Measurements from ENCODE around the gene KIRREL3. TPM values are rescaled to one million over a fixed set of nuclear protein-coding genes. Genes with fewer than 3 reads are reported as not detected.

KIRREL3 gene
- total and polyA plus RNA-seq, 9 of the 15 experiments (the other 6 are each of a cell fraction or from before 2014, with no cell fraction given) = 0.04 to 0.10 TPM; not detected in 7

DNA sequence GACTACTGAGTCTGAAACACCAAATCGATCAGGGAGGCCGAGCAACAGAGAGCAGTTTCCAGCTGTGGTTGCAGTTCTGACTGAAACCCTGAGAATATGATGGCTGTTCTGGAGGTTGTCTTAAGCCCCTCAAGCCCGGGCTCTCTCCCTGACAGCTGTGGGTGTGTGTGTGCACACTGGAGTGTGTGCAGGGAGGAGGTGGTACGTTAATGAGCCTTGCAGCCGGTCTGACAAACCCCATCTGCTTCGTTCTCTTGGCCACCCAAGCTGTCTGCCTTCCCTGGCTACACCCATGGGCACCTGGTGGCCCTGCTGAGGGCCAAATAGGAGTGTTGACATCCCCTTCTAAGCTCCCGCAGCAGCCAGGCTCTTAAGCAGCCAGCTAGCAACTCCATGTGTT, 189.8 kb downstream of the KIRREL3 start:
- in situ Hi-C loops (cut with MboI) = no loop called here
- BruUV-seq (replicated peaks) = no TSS peak
- no peak overlapping the region for H3K27ac ChIP-seq (ENCODE audit: extremely low read depth, low read depth, low read length)
- no peaks in the 10 kb centered on the region for H3K9me3 ChIP-seq (replicated peaks; ENCODE audit: control insufficient read depth, insufficient read depth, low read depth, low read length)
- FAIRE-seq = no peak
- ATAC-seq = no peak
- ChIA-PET CTCF (ENCODE audit: low intra/inter-chr PET ratio) (no interaction called here), POLR2A (interaction anchor here (0.7 kb wide), 1 partner anchor 24 kb away, joined by 3 read pairs; no protein-coding TSS in a partner anchor)
- intact Hi-C loops (cut with micrococcal nuclease) = no loop called here
- H3K4me2 ChIP-seq (ENCODE audit: insufficient read depth, low read length) = no peak overlapping the region
- no peak for DNase-seq (ENCODE audit: extremely low read depth in 1 of 4, low spot score in 3 of 4)
- H4K20me1 ChIP-seq (replicated peaks; ENCODE audit: control insufficient read depth, insufficient read depth, low read length) = no peaks in the 10 kb centered on the region; the same call in 1 of the 2 replicates
- H3K4me3 ChIP-seq = no peak overlapping the region
- no peaks in the 10 kb centered on the region for H3K4me1 ChIP-seq (replicated peaks in 1 of 2; ENCODE audit: control insufficient read depth in 2 of 2, insufficient read depth in 2 of 2, low read length in 2 of 2)
- no peaks in the 10 kb centered on the region for H3K79me2 ChIP-seq (ENCODE audit: control insufficient read depth, insufficient read depth, low read length)
- WGBS (ENCODE audit: insufficient coverage, low coverage, missing lambda C conversion rate) = 0% methylated on average over 7 of the region's 7 CpGs
- H3K9ac ChIP-seq (ENCODE audit: insufficient read depth in 1 of 2, low read depth in 2 of 2, low read length in 2 of 2) = no peak overlapping the region
- H3K27me3 ChIP-seq (ENCODE audit: control insufficient read depth in 2 of 2, insufficient read depth in 2 of 2, low read length in 2 of 2) = no peaks in the 10 kb centered on the region
- TF ChIP-seq ZKSCAN3 (CRISPR knock-in tag; IDR thresholded peaks at IDR 0.05) = no peak
- no peak for TF ChIP-seq ZNF699 (CRISPR knock-in tag; IDR thresholded peaks at IDR 0.05; ENCODE audit: insufficient replicate concordance)
- H2AFZ ChIP-seq (ENCODE audit: low read depth, low read length) = no peak overlapping the region
- no peaks in the 10 kb centered on the region for H3K36me3 ChIP-seq (ENCODE audit: control insufficient read depth, insufficient read depth, low read length)
- no peaks in the 10 kb centered on the region for H3K9me1 ChIP-seq (ENCODE audit: control insufficient read depth, insufficient read depth, low read length)

DNA sequence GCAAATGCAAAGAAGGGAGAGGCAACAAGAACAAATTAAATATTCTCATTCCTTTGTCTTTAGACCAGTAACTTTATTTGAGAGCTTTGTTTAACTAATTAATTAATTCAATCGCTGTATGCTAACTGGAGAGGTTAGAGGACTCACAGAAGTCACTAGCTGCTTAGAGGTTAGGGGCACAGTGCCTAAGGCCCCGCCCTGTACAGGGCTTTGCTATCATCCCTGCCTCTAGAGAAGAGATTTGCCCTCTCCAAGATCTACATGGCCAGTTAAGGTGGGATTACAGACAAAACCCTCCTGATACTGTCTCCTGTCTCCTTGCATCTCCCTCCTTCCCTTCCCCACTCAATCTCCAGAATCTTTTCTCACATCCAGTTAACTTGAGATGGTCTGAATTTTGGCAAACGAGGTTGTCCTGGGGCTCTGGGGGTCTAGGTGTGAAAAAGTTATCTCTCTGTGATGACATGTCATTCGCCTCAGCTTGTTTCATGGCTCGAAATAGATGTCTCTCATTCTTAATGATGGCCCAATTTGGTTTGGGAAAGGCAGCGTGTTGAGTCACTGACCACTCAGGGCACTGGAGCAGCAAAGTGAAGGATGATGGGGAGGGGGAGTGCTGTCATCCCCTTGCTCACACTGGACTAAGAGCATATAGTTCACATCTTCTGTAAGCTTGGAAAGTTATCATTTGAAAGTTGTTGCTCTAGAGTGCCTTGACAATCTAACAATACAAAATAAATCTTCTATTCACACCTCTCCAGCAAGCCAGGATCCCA, 190.9 kb downstream of the KIRREL3 start:
- CTCF ChIA-PET (ENCODE audit: low intra/inter-chr PET ratio) = no interaction called here
- FAIRE-seq (no peak), DNase-seq (ENCODE audit: extremely low read depth in 1 of 4, low spot score in 3 of 4) (no peak), ATAC-seq (no peak)
- H3K79me2 ChIP-seq (ENCODE audit: control insufficient read depth, insufficient read depth, low read length) = no peaks in the 10 kb centered on the region
- POLR2A ChIA-PET = no interaction called here
- H4K20me1 ChIP-seq (replicated peaks; ENCODE audit: control insufficient read depth, insufficient read depth, low read length) = no peaks in the 10 kb centered on the region; the same call in 1 of the 2 replicates
- H3K36me3 ChIP-seq (ENCODE audit: control insufficient read depth, insufficient read depth, low read length) = no peaks in the 10 kb centered on the region
- H3K9me1 ChIP-seq (ENCODE audit: control insufficient read depth, insufficient read depth, low read length) = no peaks in the 10 kb centered on the region
- H3K4me2 ChIP-seq (ENCODE audit: insufficient read depth, low read length) = no peak overlapping the region
- no peaks in the 10 kb centered on the region for H3K9me3 ChIP-seq (replicated peaks; ENCODE audit: control insufficient read depth, insufficient read depth, low read depth, low read length)
- no peaks in the 10 kb centered on the region for H3K27me3 ChIP-seq (ENCODE audit: control insufficient read depth in 2 of 2, insufficient read depth in 2 of 2, low read length in 2 of 2)
- no peak overlapping the region for H3K27ac ChIP-seq (ENCODE audit: extremely low read depth, low read depth, low read length)
- in situ Hi-C loops (cut with MboI) = no loop called here
- WGBS (ENCODE audit: insufficient coverage, low coverage, missing lambda C conversion rate) = 2% methylated on average over 6 of the region's 6 CpGs
- no peak overlapping the region for H2AFZ ChIP-seq (ENCODE audit: low read depth, low read length)
- H3K9ac ChIP-seq (ENCODE audit: insufficient read depth in 1 of 2, low read depth in 2 of 2, low read length in 2 of 2) = no peak overlapping the region
- H3K4me1 ChIP-seq (replicated peaks in 1 of 2; ENCODE audit: control insufficient read depth in 2 of 2, insufficient read depth in 2 of 2, low read length in 2 of 2) = no peaks in the 10 kb centered on the region
- no peak overlapping the region for H3K4me3 ChIP-seq
- intact Hi-C loops (cut with micrococcal nuclease) = no loop called here
- no TSS peak for BruUV-seq (replicated peaks)
- TF ChIP-seq JUN (IDR thresholded peaks at IDR 0.05; ENCODE audit: borderline replicate concordance, low read depth, low read length) (no peak), JUN (CRISPR knock-in tag; IDR thresholded peaks at IDR 0.05; ENCODE audit: borderline replicate concordance) (no peak), MCM7 (IDR thresholded peaks at IDR 0.05) (no peak), XRCC5 (IDR thresholded peaks at IDR 0.05; ENCODE audit: low read depth, low read length) (no peak), STAG1 (CRISPR knock-in tag; IDR thresholded peaks at IDR 0.05; ENCODE audit: borderline replicate concordance) (no peak), NFE2 (IDR thresholded peaks at IDR 0.05; ENCODE audit: low read depth) (no peak), EHMT2 (IDR thresholded peaks at IDR 0.05) (no peak), OTX1 (CRISPR knock-in tag; IDR thresholded peaks at IDR 0.05) (no peak), ZNF583 (CRISPR knock-in tag; IDR thresholded peaks at IDR 0.05) (no peak), CSDE1 (IDR thresholded peaks at IDR 0.05) (no peak), ZNF586 (CRISPR knock-in tag; conservative IDR thresholded peaks at IDR 0.05) (no peak), HDAC1 (IDR thresholded peaks at IDR 0.05) (no peak)
- TF ChIP-seq, protein P1, sequence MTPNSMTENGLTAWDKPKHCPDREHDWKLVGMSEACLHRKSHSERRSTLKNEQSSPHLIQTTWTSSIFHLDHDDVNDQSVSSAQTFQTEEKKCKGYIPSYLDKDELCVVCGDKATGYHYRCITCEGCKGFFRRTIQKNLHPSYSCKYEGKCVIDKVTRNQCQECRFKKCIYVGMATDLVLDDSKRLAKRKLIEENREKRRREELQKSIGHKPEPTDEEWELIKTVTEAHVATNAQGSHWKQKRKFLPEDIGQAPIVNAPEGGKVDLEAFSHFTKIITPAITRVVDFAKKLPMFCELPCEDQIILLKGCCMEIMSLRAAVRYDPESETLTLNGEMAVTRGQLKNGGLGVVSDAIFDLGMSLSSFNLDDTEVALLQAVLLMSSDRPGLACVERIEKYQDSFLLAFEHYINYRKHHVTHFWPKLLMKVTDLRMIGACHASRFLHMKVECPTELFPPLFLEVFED (CRISPR knock-in tag; conservative IDR thresholded peaks at IDR 0.05) = no peak
- TF ChIP-seq, protein P2, sequence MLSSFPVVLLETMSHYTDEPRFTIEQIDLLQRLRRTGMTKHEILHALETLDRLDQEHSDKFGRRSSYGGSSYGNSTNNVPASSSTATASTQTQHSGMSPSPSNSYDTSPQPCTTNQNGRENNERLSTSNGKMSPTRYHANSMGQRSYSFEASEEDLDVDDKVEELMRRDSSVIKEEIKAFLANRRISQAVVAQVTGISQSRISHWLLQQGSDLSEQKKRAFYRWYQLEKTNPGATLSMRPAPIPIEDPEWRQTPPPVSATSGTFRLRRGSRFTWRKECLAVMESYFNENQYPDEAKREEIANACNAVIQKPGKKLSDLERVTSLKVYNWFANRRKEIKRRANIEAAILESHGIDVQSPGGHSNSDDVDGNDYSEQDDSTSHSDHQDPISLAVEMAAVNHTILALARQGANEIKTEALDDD (IDR thresholded peaks at IDR 0.05) = no peak

Data from K562 (cell line).